ENCODE measurements around the gene KPNA3.

DNA sequence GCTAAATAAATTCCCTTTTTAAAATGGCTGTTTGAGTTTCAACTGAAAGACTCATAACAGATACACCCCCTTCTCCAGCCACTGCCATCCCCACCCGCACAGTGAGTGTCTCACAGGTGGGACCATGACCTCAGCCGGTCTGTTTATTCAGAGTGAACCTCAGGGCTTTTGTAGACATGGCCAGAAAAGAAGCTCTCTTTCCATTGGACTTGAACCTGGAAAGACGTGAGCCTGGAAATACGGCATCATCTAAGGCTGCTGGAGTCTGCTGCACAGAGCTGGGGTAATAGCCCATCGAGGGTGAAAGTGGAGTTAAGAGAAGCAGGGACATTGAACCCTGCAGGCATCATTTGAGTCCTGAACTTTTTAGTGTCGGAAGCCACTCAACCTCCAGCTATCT lies 15.2 kb upstream of the KPNA3 start:
- no peak for TF ChIP-seq CTCF (IDR thresholded peaks at IDR 0.05; ENCODE audit: low read depth, low read length, poor library complexity, severe bottlenecking)
- no peak for TF ChIP-seq EZH2phosphoT487 (IDR thresholded peaks at IDR 0.05; ENCODE audit: borderline replicate concordance, low read length)
